Cardiac fibroblast (primary cell): ENCODE data around the gene UMAD1.

Source experiments
- DNase-seq, 2 donors: peaks; one replicate each; pipeline versions ENCODE4 v3.0.0 to v3.0.0-alpha.2; 2010; ENCODE audit warnings: low read depth in 2 of 2
- H3K4me3 ChIP-seq, 2 donors: replicated peaks in 1 of 2; 1 replicate in 1 of 2; 2 replicates in 1 of 2; pipeline ENCODE4 v1.5.1; 2011; ENCODE audit warnings: low read depth in 2 of 2, low read length in 2 of 2, mild to moderate bottlenecking in 2 of 2, moderate library complexity in 1 of 2
- TF ChIP-seq, protein P1 (sequence below): IDR thresholded peaks from one replicate; pipeline ENCODE4 v1.5.1; 2011; ENCODE audit warnings: low read depth, mild to moderate bottlenecking, low read length, inconsistent platforms

UMAD1 gene

DNA sequence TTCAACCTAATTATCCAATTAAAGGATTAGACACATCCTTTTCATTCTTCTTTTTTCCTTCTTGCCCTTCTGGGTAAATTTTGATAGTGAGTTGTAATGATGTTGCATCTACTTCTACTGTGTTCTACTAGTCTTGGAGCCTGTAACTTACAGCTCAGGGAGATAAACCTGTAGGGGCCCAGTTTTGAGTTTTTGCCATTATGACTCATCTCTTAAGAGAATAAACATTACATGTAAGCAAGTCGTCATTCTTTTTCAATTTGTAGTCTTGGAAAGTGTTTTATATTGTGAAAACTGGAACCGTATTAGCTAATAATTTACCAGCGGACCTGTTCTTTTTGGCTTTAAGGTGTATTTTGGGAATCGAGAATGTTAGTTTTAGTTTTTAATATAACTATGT is 167.6 kb downstream of the UMAD1 start:
- no peak overlapping the region for H3K4me3 ChIP-seq
- TF ChIP-seq, protein P1, sequence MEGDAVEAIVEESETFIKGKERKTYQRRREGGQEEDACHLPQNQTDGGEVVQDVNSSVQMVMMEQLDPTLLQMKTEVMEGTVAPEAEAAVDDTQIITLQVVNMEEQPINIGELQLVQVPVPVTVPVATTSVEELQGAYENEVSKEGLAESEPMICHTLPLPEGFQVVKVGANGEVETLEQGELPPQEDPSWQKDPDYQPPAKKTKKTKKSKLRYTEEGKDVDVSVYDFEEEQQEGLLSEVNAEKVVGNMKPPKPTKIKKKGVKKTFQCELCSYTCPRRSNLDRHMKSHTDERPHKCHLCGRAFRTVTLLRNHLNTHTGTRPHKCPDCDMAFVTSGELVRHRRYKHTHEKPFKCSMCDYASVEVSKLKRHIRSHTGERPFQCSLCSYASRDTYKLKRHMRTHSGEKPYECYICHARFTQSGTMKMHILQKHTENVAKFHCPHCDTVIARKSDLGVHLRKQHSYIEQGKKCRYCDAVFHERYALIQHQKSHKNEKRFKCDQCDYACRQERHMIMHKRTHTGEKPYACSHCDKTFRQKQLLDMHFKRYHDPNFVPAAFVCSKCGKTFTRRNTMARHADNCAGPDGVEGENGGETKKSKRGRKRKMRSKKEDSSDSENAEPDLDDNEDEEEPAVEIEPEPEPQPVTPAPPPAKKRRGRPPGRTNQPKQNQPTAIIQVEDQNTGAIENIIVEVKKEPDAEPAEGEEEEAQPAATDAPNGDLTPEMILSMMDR: no peak
- peak; percentile 61 to 79 for DNase-seq

DNA sequence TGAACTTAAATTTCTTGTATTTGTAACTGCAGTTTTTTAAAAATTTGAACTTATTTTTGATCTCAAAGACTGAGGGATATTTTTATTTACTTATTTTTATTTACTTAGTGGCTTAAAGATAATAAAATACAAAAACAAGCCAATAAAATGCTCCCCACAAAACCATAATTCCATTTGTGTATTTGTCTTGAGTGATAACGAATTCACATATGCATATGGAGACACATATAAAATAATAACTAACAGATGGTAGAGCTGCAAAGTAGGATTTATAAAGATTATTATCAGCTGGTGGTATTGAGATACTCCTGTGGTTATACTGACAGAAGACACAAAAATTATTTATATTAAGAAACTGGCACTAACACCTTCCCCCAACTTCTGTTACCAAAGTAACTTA is 168.1 kb downstream of the UMAD1 start:
- TF ChIP-seq, protein P1: no peak
- DNase-seq: no peak
- no peak overlapping the region for H3K4me3 ChIP-seq

DNA sequence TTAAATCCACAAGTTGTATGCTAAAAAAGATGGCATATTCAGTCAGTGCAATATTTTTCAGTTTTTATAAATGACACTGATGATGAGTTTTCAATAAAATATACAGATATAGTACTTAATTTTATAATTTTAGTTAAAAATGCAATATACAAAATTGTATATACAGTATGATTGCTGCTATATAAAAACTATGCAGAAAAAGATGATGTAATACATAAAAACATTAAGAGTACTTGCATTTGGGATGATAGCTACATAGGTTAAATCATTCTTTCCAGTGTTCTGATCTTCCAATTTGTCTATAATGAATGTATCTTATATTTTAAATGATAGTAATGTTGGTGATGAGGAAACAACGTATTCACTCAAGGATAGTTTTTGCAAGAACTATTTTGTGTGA is 169.8 kb downstream of the UMAD1 start:
- TF ChIP-seq, protein P1: no peak
- no peak for DNase-seq
- no peak overlapping the region for H3K4me3 ChIP-seq

DNA sequence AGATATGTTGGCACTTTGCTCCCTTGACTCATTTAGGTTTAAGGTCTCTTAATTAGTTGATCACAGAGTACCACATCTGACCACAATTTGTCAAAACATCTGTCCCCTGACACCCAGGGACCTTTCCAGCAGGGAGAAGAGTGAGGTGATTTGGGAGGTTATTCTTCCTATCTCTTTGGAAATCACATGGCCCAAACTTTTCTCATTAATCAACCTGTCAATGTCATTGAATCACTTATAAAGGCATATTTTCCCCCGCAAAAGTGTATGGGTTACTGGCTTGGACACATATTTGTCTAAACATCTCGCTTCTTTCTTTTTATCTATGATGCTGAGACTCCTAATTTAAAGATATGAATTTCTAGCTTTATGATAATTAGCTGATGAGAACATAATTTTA is 170.3 kb downstream of the UMAD1 start:
- no peak overlapping the region for H3K4me3 ChIP-seq
- DNase-seq: no peak
- TF ChIP-seq, protein P1: no peak

DNA sequence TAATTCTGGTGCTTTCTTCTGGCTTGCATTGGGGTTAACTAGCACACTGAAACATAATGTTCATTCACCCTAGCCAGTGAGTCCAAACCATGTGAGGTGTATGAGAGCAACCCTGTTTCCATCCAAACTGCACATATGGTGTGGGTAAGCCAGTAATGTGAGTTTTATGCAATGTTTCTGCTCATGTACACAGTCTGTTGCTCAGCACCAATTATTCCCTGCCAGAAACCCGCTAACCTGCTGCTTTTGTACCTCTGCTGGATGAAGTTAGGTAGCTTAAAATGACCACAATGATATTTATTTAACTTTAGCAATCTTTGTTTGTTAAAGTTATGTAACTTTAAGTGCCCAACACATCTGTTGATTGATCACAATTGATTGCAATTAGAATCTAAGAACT is 171.6 kb downstream of the UMAD1 start:
- TF ChIP-seq, protein P1: no peak
- no peak overlapping the region for H3K4me3 ChIP-seq
- DNase-seq: no peak

DNA sequence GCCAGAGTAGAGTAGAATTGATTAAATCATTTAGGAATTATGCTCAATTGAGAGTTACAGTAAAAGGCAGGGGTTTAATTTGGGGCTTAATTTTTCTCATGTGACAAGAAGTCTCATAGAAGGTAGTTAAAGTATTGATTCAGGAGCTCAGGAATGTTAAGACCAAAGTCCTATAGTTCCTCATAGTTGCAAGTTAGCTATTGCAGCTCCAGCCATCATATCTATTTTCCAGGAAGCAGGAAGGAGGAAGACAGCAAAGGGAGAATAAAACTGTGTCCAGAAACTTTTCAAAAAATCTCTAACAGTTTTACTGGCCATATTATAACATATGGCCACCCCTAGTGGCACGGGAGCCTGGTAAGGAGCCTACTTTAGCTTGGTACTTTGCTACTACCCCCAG is 174.8 kb downstream of the UMAD1 start:
- H3K4me3 ChIP-seq: no peak overlapping the region
- no peak for DNase-seq
- TF ChIP-seq, protein P1: no peak

DNA sequence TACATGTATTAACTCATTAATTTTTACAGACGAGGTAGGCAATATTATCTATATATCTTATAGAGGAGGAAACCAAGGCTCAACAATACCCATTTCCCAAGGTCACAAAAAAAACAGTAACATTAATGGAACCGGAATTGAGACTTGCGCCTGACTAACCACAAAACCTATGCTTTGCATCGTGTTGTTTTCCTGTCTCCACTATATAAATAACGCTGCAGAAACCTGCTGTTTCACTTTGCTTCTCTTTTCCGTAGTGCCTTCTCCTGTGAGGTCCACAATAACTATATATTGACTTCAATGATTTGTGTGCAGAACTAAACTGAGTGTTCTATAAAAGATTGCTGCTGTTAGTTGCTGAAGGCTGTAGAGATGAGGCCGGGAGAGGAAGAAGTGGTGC is 175.5 kb downstream of the UMAD1 start:
- no peak for DNase-seq
- TF ChIP-seq, protein P1: no peak
- H3K4me3 ChIP-seq: no peak overlapping the region
